A673 (cell line): ENCODE results near the gene GPX3. TPM values are rescaled to one million over a fixed set of nuclear protein-coding genes. Genes with fewer than 3 reads are reported as not detected.

Source experiments
- BruUV-seq: library from RNA; stranded (reverse); fragments of 400-500 nt; replicated peaks from 2 replicates; lab custom pipeline; 2021; lab: Mats Ljungman, UMichigan
- CTCF ChIA-PET: fragments of 300-600 bp; sonication (Branson Sonifier 250); formaldehyde crosslinking; loops from one replicate; lab custom pipeline; 2022; ENCODE audit warnings: antibody characterized with exemption; lab: Charles Lee
- POLR2A ChIA-PET: fragments of 300-600 bp; sonication (Branson Sonifier 250); formaldehyde crosslinking; loops from one replicate; lab custom pipeline; 2022; ENCODE audit warnings: antibody characterized with exemption; ENCODE audit not compliant: low non-redundant PET; lab: Charles Lee
- DNase-seq: peaks from one replicate; pipeline ENCODE4 v3.0.0-alpha.2; 2015; ENCODE audit warnings: low spot score
- H3K27ac ChIP-seq: fragments of 200-600 bp; sonication (generic); 2 replicates; pipeline ENCODE4 v1.5.1; 2016; ENCODE audit warnings: mixed run types, low read depth, mild to moderate bottlenecking, mixed read lengths, antibody characterized with exemption, low read length; ENCODE audit not compliant: poor library complexity, severe bottlenecking
- H3K27me3 ChIP-seq: fragments of 200-600 bp; sonication (generic); replicated peaks from 2 replicates; pipeline ENCODE4 v1.6.1; 2017; ENCODE audit warnings: mixed run types, low read depth, mild to moderate bottlenecking, mixed read lengths, antibody characterized with exemption, low read length; ENCODE audit not compliant: insufficient read depth, poor library complexity
- H3K36me3 ChIP-seq: fragments of 200-600 bp; sonication (generic); 2 replicates; pipeline ENCODE4 v1.6.1; 2016; ENCODE audit warnings: mixed run types, mild to moderate bottlenecking, mixed read lengths, antibody characterized with exemption, low read length; ENCODE audit not compliant: insufficient read depth, poor library complexity, severe bottlenecking
- H3K4me1 ChIP-seq: fragments of 200-600 bp; sonication (generic); 2 replicates; pipeline ENCODE4 v1.6.1; 2017; ENCODE audit warnings: mixed run types, mild to moderate bottlenecking, mixed read lengths, antibody characterized with exemption, low read length; ENCODE audit not compliant: insufficient read depth, poor library complexity, severe bottlenecking
- H3K4me3 ChIP-seq: fragments of 200-600 bp; sonication (generic); 2 replicates; pipeline ENCODE4 v1.5.1; 2016; ENCODE audit warnings: low read depth, mixed run types, mild to moderate bottlenecking, mixed read lengths, low read length; ENCODE audit not compliant: poor library complexity, severe bottlenecking
- H3K9me3 ChIP-seq: fragments of 200-600 bp; sonication (generic); 2 replicates; pipeline ENCODE4 v1.6.1; 2016; ENCODE audit warnings: mixed run types, low read depth, mild to moderate bottlenecking, mixed read lengths, antibody characterized with exemption, low read length; ENCODE audit not compliant: poor library complexity, severe bottlenecking
- EZH2 ChIP-seq: fragments of 200-600 bp; sonication (generic); IDR thresholded peaks from 2 replicates; pipeline ENCODE4 v1.6.1; 2017; ENCODE audit warnings: borderline replicate concordance, low read depth, mild to moderate bottlenecking, mixed read lengths, antibody characterized with exemption, low read length; ENCODE audit not compliant: poor library complexity, severe bottlenecking
- intact Hi-C: fragments of 100-400 bp; cut with micrococcal nuclease; formaldehyde crosslinking; loops from one replicate; pipeline ENCODE4 v1.10.0; 2022; ENCODE audit not compliant: unreplicated experiment
- total RNA-seq: library from RNA; stranded (reverse); gene quantifications from 2 replicates; pipeline ENCODE4 v1.2.3, GENCODE V29; 2021
- TF ChIP-seq, protein P1 (sequence below): fragments of 300-800, 200-600 bp; sonication (generic); conservative IDR thresholded peaks from 2 replicates; pipeline ENCODE4 v1.5.1; 2017; ENCODE audit warnings: low read depth, mild to moderate bottlenecking, antibody characterized with exemption, low read length, moderate library complexity, mixed read lengths

Gene GPX3
- total RNA-seq, 1 experiment from 2014 or later, result 0.19 TPM

GRCh38 chr5:151002250-151002649 is 18.1 kb upstream of the GPX3 start:
- intact Hi-C loops, result loop anchor here (1.0 to 10.0 kb wide), 3 partner anchors 113 to 243 kb away; no protein-coding TSS in a partner anchor
- TF ChIP-seq, protein P1, sequence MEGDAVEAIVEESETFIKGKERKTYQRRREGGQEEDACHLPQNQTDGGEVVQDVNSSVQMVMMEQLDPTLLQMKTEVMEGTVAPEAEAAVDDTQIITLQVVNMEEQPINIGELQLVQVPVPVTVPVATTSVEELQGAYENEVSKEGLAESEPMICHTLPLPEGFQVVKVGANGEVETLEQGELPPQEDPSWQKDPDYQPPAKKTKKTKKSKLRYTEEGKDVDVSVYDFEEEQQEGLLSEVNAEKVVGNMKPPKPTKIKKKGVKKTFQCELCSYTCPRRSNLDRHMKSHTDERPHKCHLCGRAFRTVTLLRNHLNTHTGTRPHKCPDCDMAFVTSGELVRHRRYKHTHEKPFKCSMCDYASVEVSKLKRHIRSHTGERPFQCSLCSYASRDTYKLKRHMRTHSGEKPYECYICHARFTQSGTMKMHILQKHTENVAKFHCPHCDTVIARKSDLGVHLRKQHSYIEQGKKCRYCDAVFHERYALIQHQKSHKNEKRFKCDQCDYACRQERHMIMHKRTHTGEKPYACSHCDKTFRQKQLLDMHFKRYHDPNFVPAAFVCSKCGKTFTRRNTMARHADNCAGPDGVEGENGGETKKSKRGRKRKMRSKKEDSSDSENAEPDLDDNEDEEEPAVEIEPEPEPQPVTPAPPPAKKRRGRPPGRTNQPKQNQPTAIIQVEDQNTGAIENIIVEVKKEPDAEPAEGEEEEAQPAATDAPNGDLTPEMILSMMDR, result peak; percentile 44; the same call in 1 of the 2 replicates
- TF ChIP-seq EZH2, result no peak
- POLR2A ChIA-PET, result no interaction called here
- H3K27me3 ChIP-seq, result no peaks in the 10 kb centered on the region
- DNase-seq, result peak; percentile 38
- no peak overlapping the region for H3K27ac ChIP-seq
- H3K4me3 ChIP-seq, result no peak overlapping the region
- CTCF ChIA-PET, result interaction anchor here (0.6 to 1.6 kb wide), 6 partner anchors 36 to 650 kb away, joined by 3 to 11 read pairs (median 5); no protein-coding TSS in a partner anchor
- no peaks in the 10 kb centered on the region for H3K4me1 ChIP-seq
- H3K36me3 ChIP-seq, result no peaks in the 10 kb centered on the region
- no peaks in the 10 kb centered on the region for H3K9me3 ChIP-seq
- BruUV-seq, result no TSS peak

DNA sequence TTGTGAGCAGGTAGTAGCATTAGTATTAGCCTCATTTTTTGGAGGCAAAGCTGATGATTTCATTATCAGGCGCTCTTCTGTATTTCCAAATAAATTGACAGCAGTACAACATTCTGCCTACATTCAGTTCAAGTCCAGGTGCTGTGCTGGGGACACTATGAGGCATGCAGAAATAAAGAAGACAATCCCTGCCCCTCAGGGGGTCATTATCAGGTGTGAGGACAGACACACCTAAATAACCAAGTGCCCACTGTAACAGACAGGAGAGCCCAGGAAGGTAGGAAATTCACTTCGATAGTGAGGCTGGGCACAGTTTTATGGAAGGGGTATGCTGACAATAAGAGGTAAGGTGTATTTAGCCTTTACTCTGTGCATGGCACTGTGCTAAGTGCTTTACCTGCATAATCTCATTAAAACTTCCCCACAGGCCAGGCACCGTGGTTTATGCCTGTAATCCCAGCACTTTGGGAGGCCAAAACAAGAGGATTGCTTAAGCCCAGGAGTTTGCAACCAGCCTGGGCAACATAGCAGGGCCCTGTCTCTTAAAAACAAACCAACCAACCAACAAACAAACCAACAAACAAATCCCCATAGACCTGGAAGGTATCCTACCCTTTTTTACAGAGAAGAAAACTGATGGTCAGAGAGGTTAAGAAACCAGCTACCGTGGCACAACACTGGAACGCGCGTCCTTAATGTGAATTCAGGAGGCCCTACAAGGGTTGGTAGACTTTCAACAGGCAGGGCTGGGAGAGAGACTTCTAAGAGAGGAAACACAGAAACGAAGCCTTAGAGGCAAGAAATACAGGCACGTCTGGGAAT is 17.5 kb upstream of the GPX3 start:
- H3K9me3 ChIP-seq, result no peaks in the 10 kb centered on the region
- ChIA-PET CTCF (interaction anchor here (0.6 to 1.6 kb wide), 5 partner anchors 35 to 649 kb away, joined by 3 to 11 read pairs (median 5); no protein-coding TSS in a partner anchor), POLR2A (no interaction called here)
- no peak overlapping the region for H3K4me3 ChIP-seq
- no peaks in the 10 kb centered on the region for H3K27me3 ChIP-seq
- BruUV-seq, result no TSS peak
- no peak overlapping the region for H3K27ac ChIP-seq
- intact Hi-C loops, result loop anchor here (1.0 to 10.0 kb wide), 3 partner anchors 112 to 242 kb away; no protein-coding TSS in a partner anchor
- H3K4me1 ChIP-seq, result no peaks in the 10 kb centered on the region
- DNase-seq, result no peak
- no peaks in the 10 kb centered on the region for H3K36me3 ChIP-seq
- no peak for TF ChIP-seq EZH2

- DNase-seq, result no peak
- intact Hi-C loops, result loop anchor here (2.0 to 10.0 kb wide), 2 partner anchors 161 to 241 kb away; no protein-coding TSS in a partner anchor
- Histone ChIP-seq H3K27me3 (no peaks in the 10 kb centered on the region), H3K27ac (no peak overlapping the region), H3K4me1 (no peaks in the 10 kb centered on the region), H3K9me3 (no peaks in the 10 kb centered on the region), H3K36me3 (no peaks in the 10 kb centered on the region), H3K4me3 (no peak overlapping the region)
- TF ChIP-seq EZH2, result no peak
- TF ChIP-seq, protein P1, result no peak
- ChIA-PET CTCF (no interaction called here), POLR2A (no interaction called here)
- BruUV-seq, result no TSS peak
These were observed 16.9 kb upstream of the GPX3 start for GRCh38 chr5:151003503-151003860.
